Spinal cord (tissue), 10 donors: ENCODE results near the gene KRTAP13-3. TPM values are rescaled to one million over a fixed set of nuclear protein-coding genes. Genes with fewer than 3 reads are reported as not detected.

ENCODE experiments used
- DNase-seq, 6 donors: peaks; one replicate each; pipeline versions ENCODE4 v3.0.0 to v3.0.0-alpha.2; 2013 to 2015; ENCODE audit warnings: low spot score in 6 of 6, low read depth in 4 of 6
- H3K27ac ChIP-seq: one replicate; pipeline ENCODE4 v1.5.1; 2013; ENCODE audit warnings: low read depth, low read length, control low read depth
- H3K27me3 ChIP-seq: one replicate; pipeline ENCODE4 v1.6.1; 2013; ENCODE audit warnings: low read length; ENCODE audit not compliant: control insufficient read depth, insufficient read depth
- H3K36me3 ChIP-seq: one replicate; pipeline ENCODE4 v1.6.1; 2013; ENCODE audit warnings: low read length; ENCODE audit not compliant: control insufficient read depth, insufficient read depth
- H3K4me1 ChIP-seq: one replicate; pipeline ENCODE4 v1.6.1; 2013; ENCODE audit warnings: low read length; ENCODE audit not compliant: control insufficient read depth, insufficient read depth
- H3K4me3 ChIP-seq: one replicate; pipeline ENCODE4 v1.5.1; 2013; ENCODE audit warnings: low read depth, low read length, control low read depth
- H3K9me3 ChIP-seq: one replicate; pipeline ENCODE4 v1.6.1; 2013; ENCODE audit warnings: low read length; ENCODE audit not compliant: control insufficient read depth, insufficient read depth
- WGBS: methylation state at CpG from one replicate; pipeline ENCODE4 v1.1.5; 2013; ENCODE audit warnings: missing lambda C conversion rate; ENCODE audit not compliant: insufficient coverage; 5-methylcytosine and 5-hydroxymethylcytosine counted together
- polyA plus RNA-seq, 2 donors: library from polyadenylated mRNA; unstranded; fragments of 120-200 nt; gene quantifications; one replicate each; pipeline ENCODE4 v1.2.1, GENCODE V29; 2013; ENCODE audit not compliant: insufficient read length in 2 of 2
- total RNA-seq, 2 donors: library from RNA; depleted of rRNA in 1 of 2; stranded (reverse); fragments of 120-200 nt in 1 of 2; fragments of >200 nt in 1 of 2; gene quantifications; one replicate each; pipeline versions ENCODE4 v1.2.3 to v1.2.4, GENCODE V29; 2013 to 2014
- donor health status: healthy.

The KRTAP13-3 gene
- total and polyA plus RNA-seq, 4 donors, result not detected

GRCh38 chr21:30434033-30434631 is 8.4 kb upstream of the KRTAP13-3 start:
- no peak for DNase-seq
- H3K9me3 ChIP-seq, result no peaks in the 10 kb centered on the region
- 0% methylated on average over 1 of the region's 10 CpGs for WGBS
- H3K4me3 ChIP-seq, result no peak overlapping the region
- H3K36me3 ChIP-seq, result no peaks in the 10 kb centered on the region
- no peak overlapping the region for H3K27ac ChIP-seq
- H3K4me1 ChIP-seq, result no peaks in the 10 kb centered on the region
- H3K27me3 ChIP-seq, result no peaks in the 10 kb centered on the region

GRCh38 chr21:30430170-30430655 is 4.5 kb upstream of the KRTAP13-3 start, which contains the start of gene KRTAP13-4:
Gene KRTAP13-4 (plus strand): TSS chr21:30430220. CDS start chr21:30430276, 56 bp downstream.
- no peak within 1 kb of the TSS for H3K27ac ChIP-seq
- WGBS, result 87% methylated on average over 9 of the region's 9 CpGs
- no peak for DNase-seq
- H3K4me1 ChIP-seq, result no peaks in the 10 kb centered on the region
- H3K4me3 ChIP-seq, result no peak within 1 kb of the TSS
- no peaks in the 10 kb centered on the region for H3K9me3 ChIP-seq
- H3K27me3 ChIP-seq, result no peaks in the 10 kb centered on the region
- no peaks in the 10 kb centered on the region for H3K36me3 ChIP-seq

- H3K4me1 ChIP-seq, result no peaks in the 10 kb centered on the region
Measured at GRCh38 chr21:30426731-30427130, 1.0 kb upstream of the KRTAP13-3 start.

GRCh38 chr21:30415993-30416392 is 9.7 kb downstream of the KRTAP13-3 start:
- DNase-seq, result no peak
- 100% methylated on average over 3 of the region's 5 CpGs for WGBS
- H3K4me1 ChIP-seq, result no peaks in the 10 kb centered on the region

More at GRCh38 chr21:30426731-30427130, 1.0 kb upstream of the KRTAP13-3 start:
- DNase-seq, result peak in 1 of 6 donors; percentile 56
- Histone ChIP-seq H3K27me3 (no peaks in the 10 kb centered on the region), H3K36me3 (no peaks in the 10 kb centered on the region), H3K4me3 (no peak overlapping the region), H3K9me3 (no peaks in the 10 kb centered on the region), H3K27ac (no peak overlapping the region)
- 34% methylated on average over 2 of the region's 3 CpGs for WGBS

GRCh38 chr21:30408782-30409494 is 16.8 kb downstream of the KRTAP13-3 start:
- H3K4me1 ChIP-seq, result peaks cover 3% of the 10 kb centered on the region
- no peaks in the 10 kb centered on the region for H3K27me3 ChIP-seq
- H3K27ac ChIP-seq, result no peak overlapping the region
- H3K4me3 ChIP-seq, result no peak overlapping the region
- WGBS, result 64% methylated on average over 7 of the region's 14 CpGs
- H3K9me3 ChIP-seq, result no peaks in the 10 kb centered on the region
- no peaks in the 10 kb centered on the region for H3K36me3 ChIP-seq
- DNase-seq, result no peak

More at GRCh38 chr21:30415993-30416392, 9.7 kb downstream of the KRTAP13-3 start:
- Histone ChIP-seq H3K9me3 (no peaks in the 10 kb centered on the region), H3K36me3 (no peaks in the 10 kb centered on the region), H3K27ac (no peak overlapping the region), H3K4me3 (no peak overlapping the region), H3K27me3 (no peaks in the 10 kb centered on the region)

- DNase-seq, result no peak
- 89% methylated on average over 3 of the region's 4 CpGs for WGBS
- no peaks in the 10 kb centered on the region for H3K9me3 ChIP-seq
- no peak within 1 kb of the TSS for H3K27ac ChIP-seq
- H3K4me1 ChIP-seq, result no peaks in the 10 kb centered on the region
- no peak within 1 kb of the TSS for H3K4me3 ChIP-seq
- no peaks in the 10 kb centered on the region for H3K36me3 ChIP-seq
- H3K27me3 ChIP-seq, result no peaks in the 10 kb centered on the region
Measured at GRCh38 chr21:30395731-30396130, 30.0 kb downstream of the KRTAP13-3 start, which contains the start of gene KRTAP13-1. Gene KRTAP13-1 (plus strand): TSS chr21:30396031. CDS start chr21:30396087, 56 bp downstream.

GRCh38 chr21:30391492-30392025 is 34.2 kb downstream of the KRTAP13-3 start:
- no peaks in the 10 kb centered on the region for H3K4me1 ChIP-seq
- H3K36me3 ChIP-seq, result no peaks in the 10 kb centered on the region
- no peaks in the 10 kb centered on the region for H3K27me3 ChIP-seq
- H3K4me3 ChIP-seq, result no peak overlapping the region
- H3K9me3 ChIP-seq, result no peaks in the 10 kb centered on the region
- WGBS, result no CpG with 5 or more reads among the region's 2 CpGs
- no peak overlapping the region for H3K27ac ChIP-seq
- peak in 1 of 6 donors; percentile 16 for DNase-seq

- Histone ChIP-seq H3K9me3 (no peaks in the 10 kb centered on the region), H3K4me1 (no peaks in the 10 kb centered on the region), H3K36me3 (no peaks in the 10 kb centered on the region), H3K27ac (no peak overlapping the region), H3K27me3 (no peaks in the 10 kb centered on the region), H3K4me3 (no peak overlapping the region)
- DNase-seq, result no peak
- WGBS, result no CpG with 5 or more reads among the region's 1 CpG
Measured at GRCh38 chr21:30382201-30382600, 43.5 kb downstream of the KRTAP13-3 start.
